IMR-90 (cell line): Measurements from ENCODE around the gene HCN3. TPM values are rescaled to one million over a fixed set of nuclear protein-coding genes. Genes with fewer than 3 reads are reported as not detected.
A peak's percentile ranks its signal among the peaks of the same experiment; 100 is the strongest.

Experiments used
- ATAC-seq: fragments of 200-7000 bp; cut with Tn5 transposase; 2 replicates; pipeline ENCODE4 v1.9.1; 2020; ENCODE audit warnings: low read depth, mild to moderate bottlenecking, moderate library complexity
- BruUV-seq: library from RNA; stranded (reverse); fragments of 400-500 nt; replicated peaks from 2 replicates; lab custom pipeline; 2021; lab: Mats Ljungman, UMichigan
- CTCF ChIA-PET: fragments of 300-600 bp; formaldehyde crosslinking; extraction: SDS; loops from one replicate; lab custom pipeline; 2021; ENCODE audit warnings: antibody characterized with exemption; lab: Yijun Ruan, JAX
- POLR2A ChIA-PET: fragments of 300-600 bp; sonication (Branson Sonifier 250); formaldehyde crosslinking; loops from one replicate; lab custom pipeline; 2022; ENCODE audit warnings: antibody characterized with exemption; ENCODE audit not compliant: unreplicated experiment; lab: Charles Lee
- DNase-seq: peaks from one replicate; pipeline ENCODE4 v3.0.0; 2013
- H2AFZ ChIP-seq: replicated peaks from 2 replicates; pipeline ENCODE3; 2013; ENCODE audit warnings: low read length, mild to moderate bottlenecking; ENCODE audit not compliant: poor library complexity
- H2AK5ac ChIP-seq: 2 replicates; pipeline ENCODE4 v1.6.1; 2013; ENCODE audit warnings: low read depth, low read length, inconsistent platforms
- H2AK9ac ChIP-seq: replicated peaks from 2 replicates; pipeline ENCODE3; 2013; ENCODE audit warnings: mild to moderate bottlenecking, low read depth, low read length, moderate library complexity; ENCODE audit not compliant: poor library complexity
- H2BK120ac ChIP-seq: 2 replicates; pipeline ENCODE4 v1.6.1; 2013; ENCODE audit warnings: low read depth, low read length, inconsistent platforms
- H2BK15ac ChIP-seq: 3 replicates; pipeline ENCODE4 v1.6.1; 2013; ENCODE audit warnings: low read depth, low read length, inconsistent platforms
- H2BK20ac ChIP-seq: 2 replicates; pipeline ENCODE4 v1.6.1; 2013; ENCODE audit warnings: low read depth, mild to moderate bottlenecking, inconsistent platforms, low read length, moderate library complexity
- H2BK5ac ChIP-seq: 2 replicates; pipeline ENCODE4 v1.6.1; 2013; ENCODE audit warnings: mild to moderate bottlenecking, low read depth, low read length, inconsistent platforms; ENCODE audit not compliant: poor library complexity, severe bottlenecking
- H3K14ac ChIP-seq: replicated peaks from 2 replicates; pipeline ENCODE4 v1.6.1; 2013; ENCODE audit warnings: low read depth, low read length, inconsistent platforms
- H3K18ac ChIP-seq: 2 replicates; pipeline ENCODE4 v1.6.1; 2013; ENCODE audit warnings: low read depth, low read length, control low read depth
- H3K23ac ChIP-seq: 2 replicates; pipeline ENCODE4 v1.6.1; 2013; ENCODE audit warnings: low read depth, low read length, inconsistent platforms
- H3K27ac ChIP-seq: 2 replicates; pipeline ENCODE4 v1.5.1; 2013; ENCODE audit warnings: mild to moderate bottlenecking, control low read depth, low read length; ENCODE audit not compliant: insufficient read depth
- H3K27me3 ChIP-seq: 2 replicates; pipeline ENCODE4 v1.6.1; 2013; ENCODE audit warnings: low read length; ENCODE audit not compliant: control insufficient read depth, insufficient read depth
- H3K36me3 ChIP-seq: 2 replicates; pipeline ENCODE4 v1.6.1; 2013; ENCODE audit warnings: low read length, mixed read lengths; ENCODE audit not compliant: control insufficient read depth, insufficient read depth
- H3K4ac ChIP-seq: 2 replicates; pipeline ENCODE4 v1.6.1; 2013; ENCODE audit warnings: low read depth, low read length, inconsistent platforms
- H3K4me1 ChIP-seq: 2 replicates; pipeline ENCODE4 v1.6.1; 2013; ENCODE audit warnings: low read length, mixed read lengths; ENCODE audit not compliant: control insufficient read depth, insufficient read depth
- H3K4me2 ChIP-seq: 2 replicates; pipeline ENCODE4 v1.6.1; 2013; ENCODE audit warnings: low read depth, mild to moderate bottlenecking, control low read depth, low read length, moderate library complexity
- H3K4me3 ChIP-seq: 2 replicates; pipeline ENCODE4 v1.5.1; 2013; ENCODE audit warnings: low read depth, mild to moderate bottlenecking, control low read depth, low read length, moderate library complexity; ENCODE audit not compliant: insufficient read depth
- H3K56ac ChIP-seq: 2 replicates; pipeline ENCODE4 v1.6.1; 2013; ENCODE audit warnings: low read length, inconsistent platforms; ENCODE audit not compliant: insufficient read depth; ENCODE audit errors: extremely low read depth
- H3K79me1 ChIP-seq, 2 experiments: 2 replicates each; pipeline ENCODE4 v1.6.1; 2013; ENCODE audit warnings: low read length in 2 of 2, inconsistent platforms in 1 of 2, low read depth in 1 of 2
- H3K9ac ChIP-seq: 2 replicates; pipeline ENCODE4 v1.6.1; 2013; ENCODE audit warnings: low read depth, low read length, control low read depth
- H3K9me1 ChIP-seq: 2 replicates; pipeline ENCODE4 v1.6.1; 2013; ENCODE audit warnings: low read length, inconsistent platforms; ENCODE audit not compliant: insufficient read depth
- H3K9me3 ChIP-seq: 2 replicates; pipeline ENCODE4 v1.6.1; 2013; ENCODE audit warnings: low read length; ENCODE audit not compliant: control insufficient read depth, insufficient read depth
- H4K20me1 ChIP-seq: 2 replicates; pipeline ENCODE4 v1.6.1; 2013; ENCODE audit warnings: low read length, inconsistent platforms; ENCODE audit not compliant: insufficient read depth
- H4K5ac ChIP-seq: 2 replicates; pipeline ENCODE4 v1.6.1; 2013; ENCODE audit warnings: mild to moderate bottlenecking, low read depth, low read length, control low read depth
- H4K8ac ChIP-seq, 2 experiments: 2 replicates each; pipeline ENCODE4 v1.6.1; 2013; ENCODE audit warnings: low read depth in 2 of 2, low read length in 2 of 2, control low read depth in 1 of 2, inconsistent platforms in 1 of 2
- H4K91ac ChIP-seq: 2 replicates; pipeline ENCODE4 v1.6.1; 2013; ENCODE audit warnings: low read depth, low read length, inconsistent platforms; ENCODE audit not compliant: insufficient read depth
- CEBPB ChIP-seq: IDR thresholded peaks from 2 replicates; pipeline ENCODE4 v1.6.1; 2012; ENCODE audit warnings: low read depth, low read length, improper control_type of control experiment
- CTCF ChIP-seq: conservative IDR thresholded peaks from 2 replicates; pipeline ENCODE4 v1.5.1; 2012; ENCODE audit warnings: mild to moderate bottlenecking, low read depth, low read length, improper control_type of control experiment
- FOS ChIP-seq: fragments of 150-350 bp; IDR thresholded peaks from 2 replicates; pipeline ENCODE4 v1.6.1; 2016; ENCODE audit warnings: low read depth, low read length
- MXI1 ChIP-seq: IDR thresholded peaks from 2 replicates; pipeline ENCODE4 v1.6.1; 2012; ENCODE audit warnings: low read depth, mild to moderate bottlenecking, low read length, moderate library complexity, borderline replicate concordance
- NFE2L2 ChIP-seq: fragments of 150-350 bp; IDR thresholded peaks from 2 replicates; pipeline ENCODE4 v1.6.1; 2016; ENCODE audit warnings: low read depth, mild to moderate bottlenecking, low read length
- POLR2A ChIP-seq: IDR thresholded peaks from 2 replicates; pipeline ENCODE4 v1.6.1; 2012; ENCODE audit warnings: mild to moderate bottlenecking, low read depth, low read length
- RCOR1 ChIP-seq: IDR thresholded peaks from 2 replicates; pipeline ENCODE4 v1.6.1; 2012; ENCODE audit warnings: mild to moderate bottlenecking, low read length, improper control_type of control experiment; ENCODE audit not compliant: insufficient replicate concordance
- RFX5 ChIP-seq: IDR thresholded peaks from 2 replicates; pipeline ENCODE4 v1.8.0; 2012; ENCODE audit warnings: low read depth, mild to moderate bottlenecking, low read length, moderate library complexity
- SMC3 ChIP-seq: fragments of 150-350 bp; IDR thresholded peaks from 2 replicates; pipeline ENCODE4 v1.6.1; 2016; ENCODE audit warnings: low read depth, mild to moderate bottlenecking, antibody characterized with exemption, low read length, moderate library complexity
- USF2 ChIP-seq: fragments of 150-350 bp; IDR thresholded peaks from 2 replicates; pipeline ENCODE4 v1.6.1; 2017; ENCODE audit warnings: mild to moderate bottlenecking, antibody characterized with exemption, low read length, low read depth
- WGBS, 2 experiments: methylation state at CpG; one replicate each; pipeline versions ENCODE4 v1.1.5 to v1.1.7; 2013; ENCODE audit warnings: missing lambda C conversion rate in 2 of 2; ENCODE audit not compliant: insufficient read length in 1 of 2; ENCODE audit errors: extremely low coverage in 2 of 2; 5-methylcytosine and 5-hydroxymethylcytosine counted together
- dilution Hi-C: fragments of 300-500 bp; cut with HindIII; formaldehyde crosslinking; loops from one replicate; pipeline ENCODE4 v1.14.3; 2018; ENCODE audit warnings: low sequenced_read_pairs; ENCODE audit not compliant: unreplicated experiment
- in situ Hi-C: fragments of 300-500 bp; cut with MboI; formaldehyde crosslinking; loops from 3 replicates; pipeline ENCODE4 v1.14.3; 2019; ENCODE audit warnings: low sequenced_read_pairs, inconsistent platforms, mixed read lengths
- intact Hi-C: fragments of 100-400 bp; cut with micrococcal nuclease; formaldehyde crosslinking; loops from 2 replicates; pipeline ENCODE4 v1.10.0; 2022
- polyA plus RNA-seq, 3 experiments: library from polyadenylated mRNA; depleted of rRNA; stranded (reverse); fragments of >200 nt; gene quantifications; 2 replicates each; pipeline ENCODE4 v1.2.3, GENCODE V29; 2012; ENCODE audit warnings: low replicate concordance in 1 of 3
- total RNA-seq: library from RNA; depleted of rRNA; stranded (reverse); fragments of >200 nt; gene quantifications from 2 replicates; pipeline ENCODE4 v1.2.3, GENCODE V29; 2012

Gene HCN3
- total and polyA plus RNA-seq, 2 of the 4 experiments (the other 2 are of a cell fraction), result 0.36 to 2.7 TPM

- intact Hi-C loops (loop anchor here (1.0 to 5.0 kb wide), 3 partner anchors 73 to 398 kb away; no protein-coding TSS in a partner anchor), dilution Hi-C loops (no loop called here), in situ Hi-C loops (no loop called here)
- 32% methylated on average over 21 of the region's 28 CpGs; no CpG with 5 or more reads in 1 of the 2 experiments for WGBS, 2 experiments
- Histone ChIP-seq H3K9ac (no peak overlapping the region), H3K36me3 (peaks cover 16% of the 10 kb centered on the region), H3K27ac (no peak overlapping the region), H3K14ac (no peak overlapping the region), H2AK5ac (peak overlapping the region; percentile 37; the same call in 1 of the 2 replicates), H3K23ac (no peak overlapping the region), H2BK120ac (no peak overlapping the region), H3K18ac (no peak overlapping the region), H3K4me3 (no peak overlapping the region), H3K9me3 (no peaks in the 10 kb centered on the region), H2BK15ac (no peak overlapping the region), H4K8ac (peak overlapping the region in 1 of 2 experiments; percentile 82; a peak in 1 of 4 replicates), H3K4me2 (no peak overlapping the region), H3K4ac (peak overlapping the region; percentile 71), H4K91ac (no peak overlapping the region), H3K56ac (no peak overlapping the region), H2BK5ac (no peak overlapping the region), H3K27me3 (no peaks in the 10 kb centered on the region), H2AFZ (peak overlapping the region; percentile 93), H4K5ac (no peak overlapping the region; the same call in 1 of the 2 replicates), H2AK9ac (peak overlapping the region; percentile 60), H4K20me1 (no peaks in the 10 kb centered on the region), H2BK20ac (no peak overlapping the region), H3K4me1 (peaks cover 14% of the 10 kb centered on the region), H3K79me1 (peaks cover 12 to 31% of the 10 kb centered on the region in 2 experiments), H3K9me1 (peaks cover 4% of the 10 kb centered on the region; the same call in 1 of the 2 replicates)
- no peak for ATAC-seq
- no peak for TF ChIP-seq USF2
- no peak for TF ChIP-seq RCOR1
- TF ChIP-seq MXI1, result no peak
- no peak for TF ChIP-seq NFE2L2
- no peak for TF ChIP-seq RFX5
- no peak for TF ChIP-seq CTCF
- TF ChIP-seq CEBPB, result no peak
- no peak for TF ChIP-seq FOS
- no peak for TF ChIP-seq POLR2A
- no peak for TF ChIP-seq SMC3
- ChIA-PET CTCF (interaction anchor here (0.5 to 1.7 kb wide), 13 partner anchors 9 to 494 kb away, joined by 3 to 6 read pairs (median 3); partner anchors contain the start of gene CLK2), POLR2A (no interaction called here)
- no peak for DNase-seq
- BruUV-seq, result no TSS peak
Measured at GRCh38 chr1:155250246-155250632, 27.0 kb upstream of the HCN3 start.
